Activated CD4-positive, alpha-beta T cell treated with anti-CD3 and anti-CD28 coated beads, Interleukin-2, Interleukin-6, amounts not matched to agents 100 ng/mL and 50 ng/mL, durations not matched to agents 16 hours and 8 hours (primary cell): ENCODE data around the gene FOXL3.
A peak's percentile ranks its signal among the peaks of the same experiment; 100 is the strongest.

Experiments
- DNase-seq: peaks from one replicate; pipeline ENCODE4 v3.0.0-alpha.2; 2020

Gene FOXL3

DNA sequence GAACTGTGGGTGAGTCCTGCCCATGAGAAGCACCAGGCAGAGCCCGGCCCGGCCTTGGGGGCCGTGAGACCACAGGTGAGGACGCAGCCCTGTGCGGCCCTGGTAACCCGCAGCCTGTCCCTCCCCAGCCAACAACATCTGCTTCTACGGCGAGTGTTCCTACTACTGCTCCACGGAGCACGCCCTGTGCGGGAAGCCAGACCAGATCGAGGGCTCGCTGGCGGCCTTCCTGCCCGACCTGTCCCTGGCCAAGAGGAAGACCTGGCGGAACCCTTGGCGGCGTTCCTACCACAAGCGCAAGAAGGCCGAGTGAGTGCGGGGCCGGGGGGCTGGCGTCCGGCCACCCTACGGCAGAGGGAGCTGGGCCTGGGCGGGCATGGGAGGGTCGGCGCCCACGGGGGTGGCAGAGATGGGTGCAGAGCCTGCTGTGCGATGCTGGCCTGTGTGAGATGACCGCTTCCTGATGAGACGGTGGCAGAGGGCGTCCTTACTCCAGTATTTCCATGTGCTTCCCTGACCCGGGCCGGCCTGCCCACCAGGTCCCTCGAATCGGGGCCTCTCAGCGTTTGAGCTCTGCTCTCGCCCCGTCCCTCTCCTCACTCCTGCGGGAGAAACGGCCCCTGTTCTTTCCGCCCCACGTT, 34.1 kb upstream of the FOXL3 start:
- DNase-seq: no peak

DNA sequence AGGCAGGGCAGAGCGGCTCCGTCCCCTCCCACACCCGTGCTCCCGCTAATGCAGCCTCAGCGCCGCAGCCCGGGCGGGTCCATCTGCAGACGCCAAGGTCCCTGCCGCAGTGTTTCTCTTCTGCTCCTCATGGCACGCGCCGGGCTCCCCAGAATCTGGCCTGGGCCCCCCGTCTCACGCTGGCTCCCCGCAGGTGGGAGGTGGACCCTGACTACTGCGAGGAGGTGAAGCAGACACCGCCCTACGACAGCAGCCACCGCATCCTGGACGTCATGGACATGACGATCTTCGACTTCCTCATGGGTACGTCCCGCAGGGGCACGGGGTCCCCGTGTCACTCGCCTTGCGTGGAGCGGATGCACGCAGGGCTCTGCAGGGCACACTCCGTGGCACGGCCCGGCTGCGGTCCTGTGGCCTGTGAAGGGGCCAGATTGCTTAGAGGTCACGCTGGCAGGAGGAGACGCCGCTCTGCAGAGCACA, 33.5 kb upstream of the FOXL3 start:
- DNase-seq: no peak

DNA sequence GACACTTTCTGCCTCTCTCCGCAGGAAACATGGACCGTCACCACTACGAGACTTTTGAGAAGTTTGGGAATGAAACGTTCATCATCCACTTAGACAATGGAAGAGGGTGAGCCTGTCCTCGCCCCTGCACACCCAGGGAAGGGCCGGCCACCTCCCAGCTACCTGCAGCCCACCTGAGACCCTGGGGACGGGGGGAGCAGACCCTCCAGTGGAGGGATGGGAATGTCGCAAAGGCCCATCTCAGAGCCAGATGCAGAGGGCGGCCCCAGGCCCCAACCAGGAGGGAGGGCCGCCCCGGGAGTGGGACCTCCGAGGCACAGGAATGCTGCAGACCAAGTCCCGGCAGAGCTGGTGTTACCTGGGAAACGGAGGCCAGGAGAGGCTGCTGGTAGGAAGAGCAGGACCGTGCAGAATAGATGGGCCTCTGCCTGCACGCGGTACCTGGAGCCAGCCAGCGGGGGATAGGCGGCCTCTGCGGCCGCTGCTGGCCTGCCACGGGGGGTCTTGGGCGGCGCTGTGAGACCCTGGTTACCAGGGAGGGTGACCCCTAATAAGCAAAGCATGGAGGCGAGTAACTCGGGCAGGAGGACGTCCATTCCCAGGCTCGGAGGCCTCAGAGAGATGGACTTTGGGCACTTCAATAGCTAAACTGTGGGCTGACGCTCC, 32.9 kb upstream of the FOXL3 start:
- DNase-seq: no peak

DNA sequence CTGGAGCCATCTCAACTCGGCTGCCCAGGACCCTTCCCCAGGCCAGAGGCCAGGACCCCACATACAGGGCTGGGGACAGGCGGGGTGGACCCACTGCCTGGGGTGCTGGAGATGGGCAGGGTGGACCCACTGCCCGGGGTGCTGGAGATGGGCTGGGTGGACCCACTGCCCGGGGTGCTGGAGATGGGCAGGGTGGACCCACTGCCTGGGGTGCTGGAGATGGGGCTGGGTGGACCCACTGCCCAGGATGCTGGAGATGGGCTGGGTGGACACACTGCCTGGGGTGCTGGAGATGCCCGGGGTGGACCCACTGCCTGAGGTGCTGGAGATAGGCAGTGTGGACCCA, 32.4 kb upstream of the FOXL3 start:
- DNase-seq: no peak

DNA sequence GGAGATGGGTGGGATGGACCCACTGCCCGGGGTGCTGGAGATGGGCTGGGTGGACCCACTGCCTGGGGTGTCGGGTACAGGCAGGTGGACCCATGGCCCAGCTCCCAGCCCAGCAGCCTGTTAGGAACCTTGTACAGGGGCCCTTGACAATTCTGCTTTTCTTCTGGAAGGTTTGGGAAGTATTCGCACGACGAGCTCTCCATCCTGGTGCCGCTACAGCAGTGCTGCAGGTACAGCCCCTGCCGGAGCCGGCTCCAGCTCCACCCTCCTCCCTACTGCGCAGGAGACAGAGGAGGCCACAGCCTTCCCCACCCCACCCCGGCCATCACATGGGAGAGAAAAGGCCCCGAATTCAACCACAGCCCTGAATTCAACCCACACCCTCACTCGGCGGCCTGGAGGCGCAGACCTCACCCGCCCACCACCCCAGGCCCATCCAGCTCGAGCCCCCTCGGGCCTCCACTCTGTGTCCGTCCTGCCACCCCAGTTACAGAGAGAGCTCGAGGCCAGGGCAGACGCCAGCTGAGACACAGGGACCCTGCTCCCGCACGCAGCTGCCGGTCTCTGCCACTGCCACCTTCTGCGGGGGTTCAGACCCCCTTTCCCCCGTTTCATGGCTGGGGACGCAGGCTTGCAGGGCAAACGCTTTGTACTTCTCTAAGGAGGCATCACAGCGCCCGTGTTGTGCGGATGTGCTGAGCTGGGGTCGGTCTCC, 31.3 kb upstream of the FOXL3 start:
- DNase-seq: no peak

DNA sequence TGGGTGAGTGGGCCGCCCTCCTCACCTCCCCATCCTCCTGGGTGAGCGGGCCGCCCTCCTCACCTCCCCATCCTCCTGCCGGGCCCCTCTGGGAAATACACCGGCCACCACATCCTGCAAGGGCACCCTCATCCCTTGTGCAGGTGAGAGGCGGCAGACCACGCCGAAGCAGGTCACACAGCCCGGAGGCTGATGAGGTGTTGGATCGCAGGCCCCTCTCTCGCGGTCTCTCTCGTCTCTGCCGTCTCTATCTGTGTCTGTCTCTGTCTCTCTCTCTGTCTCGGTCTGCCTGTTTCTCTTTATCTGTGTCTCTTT, 30.8 kb upstream of the FOXL3 start:
- no peak for DNase-seq

DNA sequence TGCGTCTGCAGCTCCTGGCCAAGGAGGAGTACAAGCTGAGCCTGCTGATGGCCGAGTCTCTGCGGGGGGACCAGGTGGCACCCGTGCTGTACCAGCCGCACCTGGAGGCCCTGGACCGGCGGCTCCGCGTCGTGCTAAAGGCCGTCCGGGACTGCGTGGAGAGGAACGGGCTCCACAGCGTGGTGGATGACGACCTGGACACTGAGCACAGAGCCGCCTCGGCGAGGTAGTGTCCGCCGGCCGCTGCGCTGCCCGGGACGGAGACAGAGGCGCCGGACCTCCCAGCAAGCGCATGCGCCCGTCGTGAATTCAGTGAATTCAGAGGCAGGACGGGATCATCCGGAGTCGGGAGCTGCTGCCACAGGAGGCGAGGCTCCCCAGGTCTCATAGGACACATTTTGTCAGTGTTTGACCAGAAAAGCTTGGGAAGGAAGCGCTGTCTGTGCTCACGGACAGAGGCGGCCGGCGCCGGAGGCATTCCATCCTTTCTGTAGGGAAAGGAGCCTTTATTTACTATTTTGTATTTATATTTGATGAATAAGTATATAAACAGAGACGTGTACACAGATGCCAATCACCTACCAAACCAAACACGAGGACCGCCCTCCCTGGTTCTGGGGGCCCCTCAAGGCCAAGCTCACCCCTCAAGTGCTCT, 30.1 kb upstream of the FOXL3 start:
- no peak for DNase-seq

DNA sequence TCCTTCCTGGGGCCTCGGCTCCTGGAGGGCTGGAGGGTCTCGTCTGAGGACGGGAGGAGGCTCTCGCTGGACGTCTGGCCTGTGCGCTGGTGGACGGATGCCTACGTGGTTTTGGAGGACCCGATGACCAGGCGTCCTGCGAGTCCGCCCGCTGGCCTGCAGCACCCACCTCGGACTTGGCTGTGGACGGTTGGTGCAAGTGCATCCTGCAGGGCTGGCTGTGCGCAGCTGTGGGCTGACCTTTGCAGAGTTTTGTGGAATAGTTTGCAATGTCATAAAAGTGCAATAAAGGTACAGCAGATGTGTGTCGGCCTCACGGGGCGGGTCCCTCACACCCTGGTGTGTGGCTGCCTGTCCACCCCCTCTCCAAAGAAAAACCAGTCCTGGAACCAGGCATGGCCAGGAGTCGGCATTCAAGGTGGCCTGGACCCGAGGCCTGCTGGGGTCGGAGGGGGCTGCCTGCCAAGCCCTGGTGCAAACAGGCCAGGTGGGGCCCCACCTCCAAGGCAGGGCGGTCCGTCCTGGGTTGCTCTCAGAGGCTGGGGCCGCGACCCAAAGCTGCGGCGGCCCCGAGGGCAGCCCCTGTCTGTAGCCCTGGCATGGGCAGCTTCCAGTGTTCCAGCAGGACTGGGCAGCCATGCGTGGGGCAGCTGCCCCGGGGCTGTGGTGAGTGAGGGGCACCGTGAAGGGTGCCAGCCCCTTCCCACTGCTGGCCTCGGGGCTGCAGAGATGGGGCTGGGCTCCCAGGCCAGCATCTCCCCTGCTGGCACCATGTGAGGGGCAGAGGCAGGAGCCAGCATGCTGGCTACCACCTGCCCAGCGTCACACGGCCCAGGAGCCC, 29.3 kb upstream of the FOXL3 start:
- no peak for DNase-seq

DNA sequence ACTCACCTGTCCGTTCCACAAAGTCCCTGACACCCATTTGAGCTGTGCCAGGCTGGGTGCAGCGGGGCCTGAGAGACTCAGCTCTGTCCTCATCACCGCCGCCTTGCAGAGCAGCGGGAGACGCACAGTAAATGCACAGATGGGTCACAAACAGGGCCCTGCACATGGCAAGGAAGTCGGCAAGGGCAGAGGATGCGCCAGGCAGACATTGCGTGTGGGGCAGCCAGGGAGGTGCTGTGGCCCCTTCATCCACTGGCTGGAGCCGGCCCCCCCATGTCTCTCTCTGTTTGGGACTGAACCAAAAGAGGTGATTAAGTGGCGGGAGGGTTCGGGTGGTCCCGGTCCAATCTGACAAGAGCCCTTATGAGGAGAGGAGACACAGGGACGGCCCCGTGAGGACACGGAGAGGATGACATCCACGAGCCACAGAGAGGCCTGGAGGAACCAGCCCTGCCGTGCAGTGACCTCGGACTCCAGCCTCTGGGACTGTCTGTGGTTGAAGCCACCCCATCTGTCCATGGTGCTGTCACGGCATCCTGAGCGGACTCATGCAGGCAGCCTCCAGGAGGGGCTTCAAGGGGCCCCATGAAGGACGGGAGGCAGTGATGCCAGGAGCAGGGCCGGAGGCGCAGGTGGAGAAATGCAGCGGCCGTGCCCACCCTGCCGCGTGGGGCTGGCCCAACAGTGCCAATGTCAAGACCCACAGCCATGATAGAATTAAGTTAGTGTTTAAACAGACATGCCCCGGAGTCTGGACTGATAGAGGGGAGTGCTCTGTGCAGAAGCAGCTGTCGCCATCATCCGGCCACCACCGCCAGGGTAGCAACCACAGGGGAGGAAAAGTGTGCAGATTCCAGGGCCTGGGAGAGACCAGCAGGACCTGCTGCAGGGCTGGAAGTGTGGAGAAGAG, 28.4 kb upstream of the FOXL3 start:
- no peak for DNase-seq

DNA sequence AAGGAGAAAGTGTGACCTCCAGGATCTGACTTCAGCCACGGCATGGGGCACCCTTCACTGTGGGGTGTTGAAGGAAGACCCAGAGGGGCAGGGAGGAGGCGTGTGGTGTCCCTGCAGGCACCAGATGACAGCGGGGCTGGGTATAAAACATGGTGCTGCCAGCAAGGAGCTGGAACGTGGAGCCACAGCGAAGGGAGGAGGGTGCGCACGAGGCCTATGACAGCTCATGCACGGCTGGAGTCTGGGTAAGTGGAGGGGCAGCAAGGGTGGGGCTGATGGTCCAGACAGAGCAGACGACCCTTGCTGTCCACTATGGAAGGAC, 27.8 kb upstream of the FOXL3 start:
- DNase-seq: no peak

DNA sequence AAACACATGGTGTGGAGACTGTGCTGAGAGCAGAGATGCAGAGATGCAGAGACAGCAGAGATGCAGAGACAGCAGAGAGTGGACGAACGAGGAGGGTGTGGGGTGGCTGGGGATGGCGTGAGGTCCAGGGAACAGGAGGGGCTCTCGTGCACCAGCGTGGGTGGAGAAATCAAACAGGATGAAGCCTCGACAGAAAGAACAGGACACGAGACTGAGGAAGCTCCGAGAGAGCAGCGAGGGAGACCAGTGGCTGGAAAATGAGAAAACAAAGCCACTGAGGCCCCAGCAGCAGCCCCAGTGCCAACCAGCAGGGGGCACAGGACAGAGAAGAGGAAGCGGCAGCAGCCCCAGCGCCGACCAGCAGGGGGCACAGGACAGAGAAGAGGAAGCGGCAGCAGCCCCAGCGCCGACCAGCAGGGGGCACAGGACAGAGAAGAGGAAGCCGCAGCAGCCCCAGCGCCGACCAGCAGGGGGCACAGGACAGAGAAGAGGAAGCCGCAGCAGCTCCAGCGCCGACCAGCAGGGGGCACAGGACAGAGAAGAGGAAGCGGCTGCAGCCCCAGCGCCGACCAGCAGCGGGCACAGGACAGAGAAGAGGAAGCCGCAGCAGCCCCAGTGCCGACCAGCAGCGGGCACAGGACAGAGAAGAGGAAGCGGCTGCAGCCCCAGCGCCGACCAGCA, 27.2 kb upstream of the FOXL3 start:
- peak; percentile 91 for DNase-seq

DNA sequence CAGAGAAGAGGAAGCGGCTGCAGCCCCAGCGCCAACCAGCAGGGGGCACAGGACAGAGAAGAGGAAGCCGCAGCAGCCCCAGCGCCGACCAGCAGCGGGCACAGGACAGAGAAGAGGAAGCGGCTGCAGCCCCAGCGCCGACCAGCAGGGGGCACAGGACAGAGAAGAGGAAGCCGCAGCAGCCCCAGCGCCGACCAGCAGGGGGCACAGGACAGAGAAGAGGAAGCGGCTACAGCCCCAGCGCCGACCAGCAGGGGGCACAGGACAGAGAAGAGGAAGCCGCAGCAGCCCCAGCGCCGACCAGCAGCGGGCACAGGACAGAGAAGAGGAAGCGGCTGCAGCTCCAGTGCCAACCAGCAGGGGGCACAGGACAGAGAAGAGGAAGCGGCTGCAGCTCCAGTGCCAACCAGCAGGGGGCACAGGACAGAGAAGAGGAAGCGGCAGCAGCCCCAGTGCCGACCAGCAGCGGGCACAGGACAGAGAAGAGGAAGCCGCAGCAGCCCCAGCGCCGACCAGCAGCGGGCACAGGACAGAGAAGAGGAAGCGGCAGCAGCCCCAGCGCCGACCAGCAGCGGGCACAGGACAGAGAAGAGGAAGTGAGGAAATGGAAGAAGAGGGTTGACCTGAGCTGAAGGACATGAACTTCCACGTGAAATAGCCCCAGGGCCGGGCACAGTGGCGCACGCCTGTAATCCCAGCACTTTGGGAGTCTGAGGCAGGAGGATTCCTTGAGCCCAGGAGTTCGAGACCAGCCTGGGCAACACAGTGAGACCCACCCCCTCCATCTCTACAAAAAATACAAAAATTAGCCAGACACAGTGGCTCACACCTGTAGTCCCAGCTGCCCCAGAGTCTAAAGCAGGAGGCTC, 26.3 kb upstream of the FOXL3 start:
- DNase-seq: peak; percentile 24

DNA sequence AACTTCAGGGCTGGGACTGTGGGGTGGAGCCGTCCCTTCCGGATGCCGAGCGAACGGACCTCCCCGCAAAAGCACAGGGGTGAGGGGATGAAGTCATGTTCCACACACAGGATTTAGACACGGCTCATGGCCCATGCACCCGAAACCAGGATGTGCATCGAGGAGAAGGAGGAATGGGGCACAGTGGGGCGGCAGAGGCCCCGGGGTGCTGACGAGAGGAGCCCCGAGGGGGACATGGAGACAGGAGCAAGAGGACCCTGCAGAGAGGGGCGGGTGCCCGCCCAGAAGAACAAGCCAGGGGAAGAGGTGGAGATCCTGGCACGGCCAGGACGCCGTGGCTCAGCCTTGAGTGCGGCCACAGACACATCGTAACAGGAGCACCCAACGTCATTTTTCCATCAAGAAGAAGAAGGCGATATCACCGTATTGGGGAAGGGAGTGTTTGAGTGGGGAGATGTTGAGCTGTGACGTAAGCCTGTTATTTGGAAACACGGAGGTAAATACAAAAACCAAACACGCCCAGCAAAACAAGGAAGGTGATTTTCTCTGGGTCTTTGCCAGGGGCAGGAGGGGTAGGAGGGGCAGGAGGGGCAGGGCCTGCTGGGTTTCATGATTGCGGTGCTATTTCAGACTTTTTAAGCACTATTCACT, 25.3 kb upstream of the FOXL3 start:
- DNase-seq: no peak

DNA sequence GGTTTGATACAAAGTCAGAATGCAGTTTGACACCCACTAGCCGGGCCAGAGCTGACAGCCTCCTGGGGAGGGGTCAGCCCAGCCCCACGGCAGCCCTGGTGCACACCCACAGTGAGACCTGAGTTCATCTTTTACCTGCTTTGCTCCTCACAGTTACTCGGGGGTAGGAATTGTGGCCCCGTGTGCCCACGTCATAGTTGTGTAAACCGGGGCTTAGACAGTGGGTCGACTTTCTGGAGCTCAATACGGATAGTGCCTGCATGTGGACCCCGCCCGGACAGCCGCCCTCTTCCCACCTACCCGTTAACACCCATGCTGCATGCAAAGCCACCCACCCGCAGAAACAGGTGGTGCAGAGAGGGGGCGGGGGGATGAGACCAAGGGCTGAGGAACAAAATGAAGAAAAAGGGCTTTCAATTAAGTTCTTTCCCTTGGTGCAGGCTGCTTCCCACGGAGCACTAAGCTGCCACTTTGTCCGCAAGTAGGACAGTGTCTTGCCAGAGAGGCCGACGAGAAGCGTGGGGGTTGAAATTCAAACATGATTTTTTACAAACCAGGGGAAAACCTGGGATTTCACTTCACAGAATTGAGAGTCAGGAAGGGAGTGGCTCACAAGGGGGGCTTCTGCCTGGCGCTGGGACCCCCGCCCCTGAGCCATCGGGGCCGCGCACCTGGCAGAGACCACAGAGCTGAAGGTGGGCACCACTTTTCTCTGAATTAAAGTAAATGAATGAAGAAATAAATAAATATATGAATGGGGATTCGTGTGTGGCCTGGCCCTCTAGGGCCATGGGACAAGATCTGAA, 24.6 kb upstream of the FOXL3 start:
- DNase-seq: no peak

DNA sequence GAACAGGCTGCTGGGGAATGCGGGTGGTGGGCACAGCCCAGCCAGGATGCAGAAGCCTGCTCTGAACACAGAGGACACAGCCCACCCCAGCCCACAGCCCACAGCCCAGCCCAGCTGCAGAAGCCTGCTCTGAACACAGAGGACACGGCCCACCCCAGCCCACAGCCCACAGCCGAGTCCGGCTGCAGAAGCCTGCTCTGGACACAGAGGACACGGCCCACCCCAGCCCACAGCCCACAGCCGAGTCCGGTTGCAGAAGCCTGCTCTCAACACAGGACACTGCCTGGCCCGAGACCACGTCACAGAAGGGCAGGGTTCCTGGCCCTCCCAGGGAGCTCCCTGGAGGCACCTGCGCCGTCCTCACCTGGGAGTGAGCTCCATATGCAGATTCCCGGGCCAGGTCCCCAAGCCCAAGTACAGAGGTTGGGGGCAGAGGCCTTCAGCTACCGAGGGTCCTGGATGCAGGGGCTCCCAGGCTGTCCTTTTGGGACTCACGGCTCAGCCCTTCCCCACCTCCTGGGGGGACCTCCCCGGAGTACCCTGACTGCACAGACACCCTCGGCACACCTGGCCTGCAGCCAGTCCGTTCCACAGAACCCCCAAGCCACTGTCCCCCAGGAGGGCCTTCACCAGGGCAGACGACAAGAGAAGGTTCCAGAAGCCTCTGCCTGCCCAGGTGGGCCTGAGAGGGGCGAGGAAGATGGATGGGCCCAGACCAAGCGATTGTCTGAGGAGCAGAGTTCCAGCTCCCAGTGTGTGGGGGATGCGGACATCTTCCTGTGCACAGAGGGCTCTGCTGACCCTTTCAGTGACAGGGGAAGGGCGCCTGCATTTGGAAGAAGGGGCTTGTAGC, 23.7 kb upstream of the FOXL3 start:
- no peak for DNase-seq

DNA sequence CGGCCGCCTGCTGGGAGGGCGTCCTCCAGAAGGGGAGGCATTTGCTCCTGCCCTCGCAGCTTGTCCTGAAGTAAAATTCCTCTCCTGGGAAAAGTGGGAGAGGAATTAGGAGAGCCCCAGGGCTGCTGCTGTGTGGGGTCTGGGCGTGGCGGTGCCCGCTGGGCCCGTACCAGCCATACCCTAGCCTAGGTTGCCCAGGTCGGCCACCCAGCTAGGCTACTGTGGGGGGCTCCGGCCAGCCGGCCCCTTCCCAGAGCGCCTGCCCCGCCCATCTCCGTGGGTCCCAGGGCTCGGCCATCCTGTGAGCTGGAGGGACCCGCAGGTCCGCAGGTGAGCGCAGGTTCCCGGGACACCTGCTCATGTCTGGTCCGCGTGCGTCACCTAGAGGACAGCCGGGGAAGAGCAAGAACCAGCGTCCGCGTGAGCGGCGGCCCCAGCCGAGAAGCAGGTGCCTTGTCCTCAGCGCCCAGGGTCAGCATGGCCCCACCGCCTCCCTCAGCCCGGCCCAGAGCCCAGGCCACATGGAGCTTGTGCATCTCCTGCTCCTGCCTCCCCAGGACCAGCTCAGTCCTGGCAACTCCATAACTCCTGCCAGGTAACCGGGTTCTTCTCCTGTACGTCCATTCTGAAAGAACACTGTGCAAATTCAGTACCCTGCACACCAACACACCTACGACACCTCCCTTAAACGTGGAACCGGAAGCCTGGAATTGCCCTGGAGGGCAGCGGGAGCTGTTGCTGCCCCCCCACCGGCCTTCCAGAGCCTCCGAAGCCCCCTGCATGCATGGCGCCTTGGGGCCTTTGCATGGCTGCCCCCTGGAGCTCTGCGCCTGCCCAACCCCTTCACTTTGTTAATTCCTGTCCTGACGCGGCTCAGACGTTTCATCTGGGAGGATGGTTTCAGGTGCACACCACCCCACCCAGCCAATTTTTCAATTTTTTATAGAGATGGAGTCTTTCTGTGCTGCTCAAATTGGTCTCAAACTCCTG, 22.8 kb upstream of the FOXL3 start:
- no peak for DNase-seq

DNA sequence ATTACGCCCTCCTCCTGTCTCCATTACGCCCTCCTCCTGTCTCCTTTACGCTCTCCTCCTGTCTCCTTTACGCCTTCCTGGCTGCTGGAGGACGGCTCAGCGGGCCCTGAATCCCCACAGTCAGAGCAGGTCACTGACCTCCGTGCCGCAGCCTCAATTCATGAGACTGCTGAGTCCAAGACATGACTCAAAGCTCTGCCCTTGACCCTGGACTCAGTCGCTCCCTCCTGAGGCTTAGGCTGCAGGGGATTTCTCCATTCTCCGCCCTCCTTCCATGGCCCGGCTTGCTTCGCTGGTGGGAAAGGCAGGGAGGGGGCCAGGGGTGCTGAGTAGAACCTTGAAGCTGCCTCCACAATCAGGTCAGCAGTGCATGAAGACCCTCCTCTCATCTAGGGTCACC, 21.0 kb upstream of the FOXL3 start:
- DNase-seq: no peak
